NB4 (cell line): ENCODE measurements around the gene IL16.
"Not testable (repeated sequence)": the region's sequence is repeated elsewhere in the genome, so short reads cannot be mapped to it uniquely, and the experiment has no call there.

Experiments
- DNase-seq: peaks from one replicate; pipeline ENCODE4 v3.0.0; 2010; ENCODE audit warnings: low read depth
- H3K4me3 ChIP-seq: one replicate; pipeline ENCODE4 v1.5.1; 2011; ENCODE audit warnings: mild to moderate bottlenecking, low read depth, low read length, moderate library complexity
- MYC ChIP-seq: IDR thresholded peaks from 2 replicates; pipeline ENCODE4 v1.6.1; 2011; ENCODE audit warnings: low read depth, low read length
- POLR2A ChIP-seq: IDR thresholded peaks from 2 replicates; pipeline ENCODE4 v1.6.1; 2011; ENCODE audit warnings: mild to moderate bottlenecking; ENCODE audit not compliant: insufficient read length; ENCODE audit errors: extremely low read depth
- TF ChIP-seq, protein P1 (sequence below): IDR thresholded peaks from one replicate; pipeline ENCODE4 v1.5.1; 2012; ENCODE audit warnings: low read depth, low read length
- TF ChIP-seq, protein P2 (sequence below): IDR thresholded peaks from 2 replicates; pipeline ENCODE4 v1.6.1; 2011; ENCODE audit warnings: low read depth, low read length

IL16 gene

GRCh38 chr15:81346611-81347010 lies 149.9 kb downstream of the IL16 start:
- TF ChIP-seq MYC = no peak
- TF ChIP-seq, protein P1, sequence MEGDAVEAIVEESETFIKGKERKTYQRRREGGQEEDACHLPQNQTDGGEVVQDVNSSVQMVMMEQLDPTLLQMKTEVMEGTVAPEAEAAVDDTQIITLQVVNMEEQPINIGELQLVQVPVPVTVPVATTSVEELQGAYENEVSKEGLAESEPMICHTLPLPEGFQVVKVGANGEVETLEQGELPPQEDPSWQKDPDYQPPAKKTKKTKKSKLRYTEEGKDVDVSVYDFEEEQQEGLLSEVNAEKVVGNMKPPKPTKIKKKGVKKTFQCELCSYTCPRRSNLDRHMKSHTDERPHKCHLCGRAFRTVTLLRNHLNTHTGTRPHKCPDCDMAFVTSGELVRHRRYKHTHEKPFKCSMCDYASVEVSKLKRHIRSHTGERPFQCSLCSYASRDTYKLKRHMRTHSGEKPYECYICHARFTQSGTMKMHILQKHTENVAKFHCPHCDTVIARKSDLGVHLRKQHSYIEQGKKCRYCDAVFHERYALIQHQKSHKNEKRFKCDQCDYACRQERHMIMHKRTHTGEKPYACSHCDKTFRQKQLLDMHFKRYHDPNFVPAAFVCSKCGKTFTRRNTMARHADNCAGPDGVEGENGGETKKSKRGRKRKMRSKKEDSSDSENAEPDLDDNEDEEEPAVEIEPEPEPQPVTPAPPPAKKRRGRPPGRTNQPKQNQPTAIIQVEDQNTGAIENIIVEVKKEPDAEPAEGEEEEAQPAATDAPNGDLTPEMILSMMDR = no peak
- no peak for TF ChIP-seq POLR2A
- no peak overlapping the region for H3K4me3 ChIP-seq
- no peak for DNase-seq

- TF ChIP-seq, protein P2, sequence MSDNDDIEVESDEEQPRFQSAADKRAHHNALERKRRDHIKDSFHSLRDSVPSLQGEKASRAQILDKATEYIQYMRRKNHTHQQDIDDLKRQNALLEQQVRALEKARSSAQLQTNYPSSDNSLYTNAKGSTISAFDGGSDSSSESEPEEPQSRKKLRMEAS = no peak
- no peak for TF ChIP-seq POLR2A
- TF ChIP-seq MYC = no peak
- TF ChIP-seq, protein P1 = no peak
- DNase-seq = no peak
- H3K4me3 ChIP-seq = no peak overlapping the region
Measured at GRCh38 chr15:81347910-81348309, 151.2 kb downstream of the IL16 start.

DNA sequence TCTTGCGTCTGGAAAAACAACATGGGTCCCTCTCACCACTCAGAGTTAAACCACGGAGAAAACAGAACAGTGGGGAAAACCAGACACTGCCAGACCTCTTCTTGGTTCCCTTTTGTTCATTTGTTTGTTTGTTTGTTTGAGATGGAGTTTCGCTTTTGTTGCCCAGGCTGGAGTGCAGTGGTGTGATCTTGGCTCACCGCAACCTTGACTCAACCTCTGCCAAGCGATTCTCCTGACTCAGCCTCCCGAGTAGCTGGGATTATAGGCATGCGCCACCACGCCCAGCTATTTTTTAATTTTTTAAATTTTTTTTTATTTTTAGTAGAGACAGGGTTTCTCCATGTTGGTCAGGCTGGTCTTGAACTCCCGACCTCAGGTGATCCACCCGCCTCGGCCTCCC lies 152.0 kb downstream of the IL16 start:
- not testable (repeated sequence) for DNase-seq, H3K4me3 ChIP-seq

DNA sequence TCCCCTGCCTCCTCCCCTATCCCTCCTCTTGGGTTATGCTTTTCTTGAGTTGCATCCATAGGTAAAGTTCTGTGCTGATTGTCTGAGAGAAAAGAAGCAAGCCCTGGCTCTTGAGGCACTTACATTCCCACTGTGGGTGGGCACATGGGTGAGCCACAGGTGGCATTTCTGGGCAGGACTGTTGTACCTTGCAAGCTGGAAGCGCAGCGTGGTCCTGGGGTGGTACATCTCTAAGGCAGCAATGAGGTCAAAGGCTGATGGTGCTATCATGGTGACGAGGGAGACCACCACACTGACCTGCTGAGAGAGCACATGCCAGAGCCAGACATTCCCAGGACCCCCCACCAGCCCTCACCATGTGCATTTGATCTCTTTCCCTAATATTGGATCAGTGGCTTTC lies 152.6 kb downstream of the IL16 start:
- no peak for DNase-seq
- H3K4me3 ChIP-seq = no peak overlapping the region
- TF ChIP-seq MYC = no peak
- TF ChIP-seq, protein P2 = no peak
- TF ChIP-seq, protein P1 = no peak
- no peak for TF ChIP-seq POLR2A

DNA sequence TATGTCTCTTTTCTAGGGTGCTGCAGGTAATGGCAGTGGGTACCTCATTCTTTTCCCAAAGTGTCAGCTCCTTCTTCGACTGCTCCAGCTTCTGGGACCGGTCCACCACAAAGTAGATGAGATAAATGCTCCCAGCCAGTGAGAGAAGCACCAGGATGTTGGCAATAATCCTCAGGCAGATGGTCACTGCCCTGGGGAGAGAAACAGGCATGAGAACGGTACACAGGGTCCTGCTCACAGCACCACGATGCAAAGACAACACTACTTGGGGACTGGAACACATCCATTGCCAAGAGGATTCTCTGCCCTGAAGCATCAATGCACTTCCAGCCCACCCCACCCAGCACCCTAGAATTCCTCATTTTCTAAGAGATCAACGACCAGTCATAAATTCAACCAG lies 155.0 kb downstream of the IL16 start:
- no peak for DNase-seq
- H3K4me3 ChIP-seq = no peak overlapping the region
- TF ChIP-seq, protein P2 = no peak
- TF ChIP-seq POLR2A (no peak), MYC (no peak)
- TF ChIP-seq, protein P1 = no peak

DNA sequence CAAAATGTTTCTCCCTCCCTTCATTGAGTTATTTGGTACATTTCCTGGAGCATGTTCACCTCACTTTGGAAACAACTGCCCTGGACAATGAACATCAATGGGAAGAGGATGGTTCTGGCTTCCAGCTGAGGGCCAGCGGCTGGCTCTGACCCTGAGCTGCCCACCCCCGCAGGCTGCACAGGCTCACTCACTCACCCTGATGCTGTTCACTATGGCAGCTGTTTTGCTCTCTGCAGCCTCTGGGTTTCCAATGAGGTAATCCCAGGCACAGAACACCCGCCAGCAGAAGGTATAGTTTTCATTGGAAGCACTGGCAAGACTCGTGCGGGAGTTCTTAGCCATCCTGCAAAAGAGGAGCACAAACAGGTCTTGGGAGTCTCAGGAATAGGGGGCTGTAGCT lies 159.6 kb downstream of the IL16 start:
- H3K4me3 ChIP-seq = no peak overlapping the region
- no peak for TF ChIP-seq POLR2A
- TF ChIP-seq, protein P1 = no peak
- TF ChIP-seq, protein P2 = no peak
- no peak for DNase-seq
